Measurements from ENCODE around the gene ZNF275. TPM values are rescaled to one million over a fixed set of nuclear protein-coding genes. Genes with fewer than 3 reads are reported as not detected.
A peak's percentile ranks its signal among the peaks of the same experiment; 100 is the strongest.

ZNF275 gene
- total RNA-seq, 1 experiment from 2014 or later = 16.6 TPM

- Histone ChIP-seq H3K79me2 (ENCODE audit: low read length) (no peaks in the 10 kb centered on the region), H3K27ac (ENCODE audit: low read length) (no peak overlapping the region), H3K4me1 (ENCODE audit: low read length) (no peaks in the 10 kb centered on the region), H3K36me3 (ENCODE audit: insufficient read depth, low read length) (no peaks in the 10 kb centered on the region), H3K9ac (ENCODE audit: low read length) (no peak overlapping the region), H3K4me3 (ENCODE audit: low read length) (no peak overlapping the region), H4K20me1 (ENCODE audit: insufficient read depth, low read depth, low read length) (no peaks in the 10 kb centered on the region), H3K4me2 (ENCODE audit: low read depth, low read length, poor library complexity, severe bottlenecking) (no peak overlapping the region), H2AFZ (ENCODE audit: low read length) (no peak overlapping the region), H3K9me2 (replicated peaks; ENCODE audit: insufficient read depth, low read length) (no peaks in the 10 kb centered on the region), H3K27me3 (ENCODE audit: low read length) (0 out of 2 replicates have a peak, but pooled peaks cover 2% of the 10 kb centered on the region), H3K9me3 (ENCODE audit: low read length) (no peaks in the 10 kb centered on the region)
- no peak for DNase-seq
These were observed 6.4 kb upstream of the ZNF275 start for GRCh38 chrX:153327561-153327960.

GRCh38 chrX:153333266-153333665 lies 687 bp upstream of the ZNF275 start:
- H4K20me1 ChIP-seq (ENCODE audit: insufficient read depth, low read depth, low read length) = no peaks in the 10 kb centered on the region
- no peak overlapping the region for H3K27ac ChIP-seq (ENCODE audit: low read length)
- H3K27me3 ChIP-seq (ENCODE audit: low read length) = 0 out of 2 replicates have a peak, but pooled peaks cover 2% of the 10 kb centered on the region
- DNase-seq = no peak
- H3K9ac ChIP-seq (ENCODE audit: low read length) = no peak overlapping the region
- H3K79me2 ChIP-seq (ENCODE audit: low read length) = peaks cover 40% of the 10 kb centered on the region
- H2AFZ ChIP-seq (ENCODE audit: low read length) = no peak overlapping the region
- peaks cover 16% of the 10 kb centered on the region for H3K4me1 ChIP-seq (ENCODE audit: low read length)
- no peak overlapping the region for H3K4me2 ChIP-seq (ENCODE audit: low read depth, low read length, poor library complexity, severe bottlenecking)
- H3K36me3 ChIP-seq (ENCODE audit: insufficient read depth, low read length) = no peaks in the 10 kb centered on the region
- no peak overlapping the region for H3K4me3 ChIP-seq (ENCODE audit: low read length)
- no peaks in the 10 kb centered on the region for H3K9me3 ChIP-seq (ENCODE audit: low read length)
- no peaks in the 10 kb centered on the region for H3K9me2 ChIP-seq (replicated peaks; ENCODE audit: insufficient read depth, low read length)

DNA sequence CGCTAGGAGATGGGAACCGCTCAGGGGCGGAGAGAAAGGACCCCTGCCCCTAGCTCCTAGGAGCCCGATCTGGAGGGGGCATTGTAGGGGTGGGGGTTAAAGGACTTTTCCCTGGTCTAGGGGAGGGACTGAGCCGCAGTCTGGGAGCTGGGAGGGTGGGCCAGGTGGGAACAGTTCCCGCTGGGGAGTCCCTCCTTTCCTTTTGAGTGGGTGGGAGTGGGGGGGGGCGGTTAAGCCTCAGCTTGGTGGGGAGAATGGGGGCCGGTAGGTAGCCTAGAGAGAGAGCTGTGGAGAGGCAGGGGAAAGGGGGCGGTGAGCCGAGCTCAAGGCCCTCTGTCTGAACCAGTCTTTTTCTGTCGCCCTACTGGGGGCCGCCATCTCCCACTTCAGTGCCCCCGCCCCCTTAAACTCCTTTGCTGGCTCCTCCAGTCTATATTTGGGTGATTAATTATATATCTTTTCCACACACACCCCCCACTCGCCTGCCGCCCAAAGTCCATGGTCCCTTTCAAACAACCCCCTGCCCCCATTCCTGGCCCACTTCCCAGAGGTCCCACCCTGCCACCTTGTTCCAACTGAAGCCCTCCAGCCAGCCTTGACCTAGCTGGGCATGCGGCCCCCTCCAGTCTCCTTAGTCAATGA lies 822 bp downstream of the ZNF275 start:
- peak overlapping the region; percentile 84 for H3K4me3 ChIP-seq (ENCODE audit: low read length)
- no peak overlapping the region for H3K27ac ChIP-seq (ENCODE audit: low read length)
- H3K36me3 ChIP-seq (ENCODE audit: insufficient read depth, low read length) = no peaks in the 10 kb centered on the region
- H4K20me1 ChIP-seq (ENCODE audit: insufficient read depth, low read depth, low read length) = no peaks in the 10 kb centered on the region
- peaks cover 16% of the 10 kb centered on the region for H3K4me1 ChIP-seq (ENCODE audit: low read length)
- no peaks in the 10 kb centered on the region for H3K27me3 ChIP-seq (ENCODE audit: low read length)
- peak overlapping the region; percentile 62 for H3K4me2 ChIP-seq (ENCODE audit: low read depth, low read length, poor library complexity, severe bottlenecking)
- peaks cover 47% of the 10 kb centered on the region for H3K79me2 ChIP-seq (ENCODE audit: low read length)
- peak; percentile 38 for DNase-seq
- H3K9me3 ChIP-seq (ENCODE audit: low read length) = no peaks in the 10 kb centered on the region
- no peak overlapping the region for H2AFZ ChIP-seq (ENCODE audit: low read length)
- H3K9ac ChIP-seq (ENCODE audit: low read length) = peak overlapping the region; percentile 88
- H3K9me2 ChIP-seq (replicated peaks; ENCODE audit: insufficient read depth, low read length) = no peaks in the 10 kb centered on the region

GRCh38 chrX:153336121-153336894 lies 2.4 kb downstream of the ZNF275 start:
- peak overlapping the region; percentile 62 for H3K4me2 ChIP-seq (ENCODE audit: low read depth, low read length, poor library complexity, severe bottlenecking)
- no peaks in the 10 kb centered on the region for H4K20me1 ChIP-seq (ENCODE audit: insufficient read depth, low read depth, low read length)
- peaks cover 58% of the 10 kb centered on the region for H3K79me2 ChIP-seq (ENCODE audit: low read length)
- H3K27ac ChIP-seq (ENCODE audit: low read length) = no peak overlapping the region
- no peak overlapping the region for H3K4me3 ChIP-seq (ENCODE audit: low read length)
- no peak overlapping the region for H2AFZ ChIP-seq (ENCODE audit: low read length)
- H3K27me3 ChIP-seq (ENCODE audit: low read length) = no peaks in the 10 kb centered on the region
- H3K9me2 ChIP-seq (replicated peaks; ENCODE audit: insufficient read depth, low read length) = no peaks in the 10 kb centered on the region
- H3K4me1 ChIP-seq (ENCODE audit: low read length) = peaks cover 16% of the 10 kb centered on the region
- H3K9ac ChIP-seq (ENCODE audit: low read length) = no peak overlapping the region
- no peaks in the 10 kb centered on the region for H3K9me3 ChIP-seq (ENCODE audit: low read length)
- peak; percentile 27 for DNase-seq
- no peaks in the 10 kb centered on the region for H3K36me3 ChIP-seq (ENCODE audit: insufficient read depth, low read length)

- Histone ChIP-seq H3K27ac (ENCODE audit: low read length) (no peak overlapping the region), H3K79me2 (ENCODE audit: low read length) (peaks cover 64% of the 10 kb centered on the region), H3K36me3 (ENCODE audit: insufficient read depth, low read length) (no peaks in the 10 kb centered on the region), H3K4me3 (ENCODE audit: low read length) (no peak overlapping the region), H3K4me1 (ENCODE audit: low read length) (peaks cover 16% of the 10 kb centered on the region), H3K9me2 (replicated peaks; ENCODE audit: insufficient read depth, low read length) (no peaks in the 10 kb centered on the region), H3K9ac (ENCODE audit: low read length) (no peak overlapping the region), H3K27me3 (ENCODE audit: low read length) (no peaks in the 10 kb centered on the region), H4K20me1 (ENCODE audit: insufficient read depth, low read depth, low read length) (no peaks in the 10 kb centered on the region), H2AFZ (ENCODE audit: low read length) (no peak overlapping the region), H3K9me3 (ENCODE audit: low read length) (no peaks in the 10 kb centered on the region), H3K4me2 (ENCODE audit: low read depth, low read length, poor library complexity, severe bottlenecking) (no peak overlapping the region)
- DNase-seq = no peak
These were observed 3.0 kb downstream of the ZNF275 start for GRCh38 chrX:153336988-153337387.

DNA sequence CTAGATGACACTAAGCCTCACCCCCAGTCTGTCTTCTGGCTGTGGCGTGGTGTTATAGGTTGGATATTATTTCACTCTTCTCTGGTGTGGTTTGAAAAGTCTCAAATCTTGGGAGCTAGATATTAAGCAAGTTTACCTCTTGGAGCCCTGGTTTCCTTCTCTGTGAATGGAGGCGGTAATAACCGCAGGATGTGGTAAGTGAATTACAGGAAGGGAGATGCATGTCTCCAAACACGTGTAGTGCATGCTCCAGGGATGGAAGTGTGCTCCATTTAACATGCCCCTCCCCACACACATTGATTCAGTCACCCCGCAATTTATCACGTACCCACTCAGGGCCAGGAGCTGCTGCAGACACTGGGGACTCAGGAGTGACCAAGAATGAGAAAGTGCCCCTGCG lies 4.9 kb downstream of the ZNF275 start:
- H3K9me2 ChIP-seq (replicated peaks; ENCODE audit: insufficient read depth, low read length) = no peaks in the 10 kb centered on the region
- no peaks in the 10 kb centered on the region for H3K27me3 ChIP-seq (ENCODE audit: low read length)
- no peak overlapping the region for H2AFZ ChIP-seq (ENCODE audit: low read length)
- H3K27ac ChIP-seq (ENCODE audit: low read length) = no peak overlapping the region
- no peaks in the 10 kb centered on the region for H3K9me3 ChIP-seq (ENCODE audit: low read length)
- DNase-seq = no peak
- H3K4me2 ChIP-seq (ENCODE audit: low read depth, low read length, poor library complexity, severe bottlenecking) = no peak overlapping the region
- peaks cover 16% of the 10 kb centered on the region for H3K4me1 ChIP-seq (ENCODE audit: low read length)
- H3K79me2 ChIP-seq (ENCODE audit: low read length) = peaks cover 73% of the 10 kb centered on the region
- no peak overlapping the region for H3K4me3 ChIP-seq (ENCODE audit: low read length)
- no peaks in the 10 kb centered on the region for H3K36me3 ChIP-seq (ENCODE audit: insufficient read depth, low read length)
- no peaks in the 10 kb centered on the region for H4K20me1 ChIP-seq (ENCODE audit: insufficient read depth, low read depth, low read length)
- no peak overlapping the region for H3K9ac ChIP-seq (ENCODE audit: low read length)

DNA sequence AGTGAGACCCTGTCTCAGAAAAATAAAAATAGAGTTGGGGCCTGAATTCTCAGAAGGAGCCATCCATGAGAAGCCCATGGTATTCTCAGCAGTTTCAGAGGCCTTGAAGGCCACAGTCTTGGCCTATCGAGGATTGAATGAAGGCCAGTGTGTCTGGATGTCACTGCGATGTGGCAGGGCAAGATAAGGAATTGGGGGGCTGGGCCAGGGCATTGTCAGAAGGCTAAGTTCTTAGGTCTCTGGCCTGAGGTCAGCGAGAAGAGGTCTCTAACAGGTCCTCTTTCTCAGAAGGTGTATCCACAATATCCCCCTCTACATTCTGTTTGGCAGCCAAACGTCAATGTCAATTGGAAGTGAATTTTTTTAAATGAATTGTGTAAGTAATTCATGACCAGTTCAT lies 5.7 kb downstream of the ZNF275 start:
- H3K9me2 ChIP-seq (replicated peaks; ENCODE audit: insufficient read depth, low read length) = no peaks in the 10 kb centered on the region
- H2AFZ ChIP-seq (ENCODE audit: low read length) = no peak overlapping the region
- H4K20me1 ChIP-seq (ENCODE audit: insufficient read depth, low read depth, low read length) = no peaks in the 10 kb centered on the region
- no peak overlapping the region for H3K9ac ChIP-seq (ENCODE audit: low read length)
- no peak overlapping the region for H3K27ac ChIP-seq (ENCODE audit: low read length)
- no peak overlapping the region for H3K4me2 ChIP-seq (ENCODE audit: low read depth, low read length, poor library complexity, severe bottlenecking)
- DNase-seq = peak; percentile 11
- peaks cover 16% of the 10 kb centered on the region for H3K4me1 ChIP-seq (ENCODE audit: low read length)
- H3K36me3 ChIP-seq (ENCODE audit: insufficient read depth, low read length) = no peaks in the 10 kb centered on the region
- peaks cover 68% of the 10 kb centered on the region for H3K79me2 ChIP-seq (ENCODE audit: low read length)
- no peaks in the 10 kb centered on the region for H3K27me3 ChIP-seq (ENCODE audit: low read length)
- H3K4me3 ChIP-seq (ENCODE audit: low read length) = no peak overlapping the region
- H3K9me3 ChIP-seq (ENCODE audit: low read length) = no peaks in the 10 kb centered on the region

DNA sequence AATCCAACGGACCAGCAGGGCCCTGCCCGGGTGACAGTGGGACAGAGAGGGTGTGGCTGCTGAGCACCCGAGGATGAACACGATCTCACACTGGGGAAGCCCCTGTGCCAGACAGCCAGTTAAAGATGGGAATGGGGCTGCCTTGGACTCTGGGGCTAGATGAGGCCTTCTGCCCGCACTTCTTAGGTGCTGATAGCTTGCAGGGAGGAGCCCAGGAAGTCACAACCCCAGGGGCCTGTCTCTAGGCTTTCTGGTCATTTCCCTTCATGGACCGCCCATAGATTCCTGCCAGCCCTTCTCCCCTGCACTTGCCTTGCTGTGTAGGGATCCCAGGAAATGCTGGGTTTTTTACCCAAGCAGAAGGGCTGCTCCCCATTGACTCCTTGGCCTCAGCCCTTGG lies 6.2 kb downstream of the ZNF275 start:
- peaks cover 64% of the 10 kb centered on the region for H3K79me2 ChIP-seq (ENCODE audit: low read length)
- H3K9me3 ChIP-seq (ENCODE audit: low read length) = no peaks in the 10 kb centered on the region
- H4K20me1 ChIP-seq (ENCODE audit: insufficient read depth, low read depth, low read length) = no peaks in the 10 kb centered on the region
- H3K36me3 ChIP-seq (ENCODE audit: insufficient read depth, low read length) = no peaks in the 10 kb centered on the region
- no peak overlapping the region for H3K27ac ChIP-seq (ENCODE audit: low read length)
- peaks cover 14% of the 10 kb centered on the region for H3K4me1 ChIP-seq (ENCODE audit: low read length)
- H3K4me2 ChIP-seq (ENCODE audit: low read depth, low read length, poor library complexity, severe bottlenecking) = no peak overlapping the region
- H3K9ac ChIP-seq (ENCODE audit: low read length) = no peak overlapping the region
- DNase-seq = peak; percentile 19
- no peaks in the 10 kb centered on the region for H3K9me2 ChIP-seq (replicated peaks; ENCODE audit: insufficient read depth, low read length)
- no peak overlapping the region for H2AFZ ChIP-seq (ENCODE audit: low read length)
- H3K4me3 ChIP-seq (ENCODE audit: low read length) = no peak overlapping the region
- no peaks in the 10 kb centered on the region for H3K27me3 ChIP-seq (ENCODE audit: low read length)

All from Karpas-422 (cell line).